ENCODE results near the gene ATXN1.

GRCh38 chr6:16669227-16669626, 92.0 kb downstream of the ATXN1 start:
- TF ChIP-seq FOXJ3 (CRISPR knock-in tag; IDR thresholded peaks at IDR 0.05): no peak
- TF ChIP-seq CTCF (IDR thresholded peaks at IDR 0.05): no peak
- TF ChIP-seq RAD21 (IDR thresholded peaks at IDR 0.05; ENCODE audit: low read length): no peak
- no peak for TF ChIP-seq YY1 (IDR thresholded peaks at IDR 0.05; ENCODE audit: low read depth)
- TF ChIP-seq RFX5 (IDR thresholded peaks at IDR 0.05; ENCODE audit: low read length): no peak

Measured in SK-N-SH (cell line).